Left ventricle myocardium inferior (tissue), 1 donor: Measurements from ENCODE around the gene FERMT2. TPM values are rescaled to one million over a fixed set of nuclear protein-coding genes. Genes with fewer than 3 reads are reported as not detected.

ENCODE experiments used
- DNase-seq: peaks from one replicate; pipeline ENCODE4 v3.0.0-alpha.2; 2020
- H3K27ac ChIP-seq: fragments of 200-600 bp; replicated peaks from 2 replicates; pipeline ENCODE4 v1.8.0; 2021
- H3K27me3 ChIP-seq: fragments of 200-600 bp; 2 replicates; pipeline ENCODE4 v1.8.0; 2021; ENCODE audit warnings: low read depth
- H3K36me3 ChIP-seq: fragments of 200-600 bp; 2 replicates; pipeline ENCODE4 v1.8.0; 2021
- H3K4me1 ChIP-seq: fragments of 200-600 bp; 2 replicates; pipeline ENCODE4 v1.8.0; 2021
- H3K4me3 ChIP-seq: fragments of 200-600 bp; 2 replicates; pipeline ENCODE4 v1.8.0; 2021; ENCODE audit warnings: mild to moderate bottlenecking, moderate library complexity
- H3K9me3 ChIP-seq: fragments of 200-600 bp; replicated peaks from 2 replicates; pipeline ENCODE4 v1.8.0; 2021
- CTCF ChIP-seq: fragments of 200-600 bp; IDR thresholded peaks from 2 replicates; pipeline ENCODE4 v1.8.0; 2021; ENCODE audit warnings: antibody characterized with exemption, mild to moderate bottlenecking, borderline replicate concordance
- intact Hi-C: fragments of 100-400 bp; cut with micrococcal nuclease; formaldehyde crosslinking; loops from one replicate; pipeline ENCODE4 v1.11.0; 2022
- total RNA-seq: library from RNA; stranded (reverse); fragmentation: NEBNext Ultra II Directional; extraction: Animal tissue kit (Norgen Biotek cat#: 25700); gene quantifications from one replicate; pipeline ENCODE4 v1.2.1, GENCODE V29; 2021
- donor health status: DM: no; HTN: yes; CAD: no; lungs with severe emphysema.

Gene FERMT2
- total RNA-seq, 1 donor from 2014 or later: 91.9 TPM

GRCh38 chr14:52910572-52910971 is 40.3 kb downstream of the FERMT2 start:
- H3K9me3 ChIP-seq: no peaks in the 10 kb centered on the region
- peaks cover 10% of the 10 kb centered on the region for H3K36me3 ChIP-seq
- no peak for DNase-seq
- peaks cover 78% of the 10 kb centered on the region for H3K4me1 ChIP-seq
- no peaks in the 10 kb centered on the region for H3K27me3 ChIP-seq
- peak overlapping the region; percentile 45 for H3K27ac ChIP-seq
- intact Hi-C loops: no loop called here
- TF ChIP-seq CTCF: no peak
- no peak overlapping the region for H3K4me3 ChIP-seq

GRCh38 chr14:52907949-52908348 is 42.9 kb downstream of the FERMT2 start:
- peaks cover 8% of the 10 kb centered on the region for H3K36me3 ChIP-seq
- H3K9me3 ChIP-seq: no peaks in the 10 kb centered on the region
- H3K4me3 ChIP-seq: no peak overlapping the region
- peaks cover 78% of the 10 kb centered on the region for H3K4me1 ChIP-seq
- DNase-seq: no peak
- intact Hi-C loops: no loop called here
- H3K27me3 ChIP-seq: no peaks in the 10 kb centered on the region
- no peak overlapping the region for H3K27ac ChIP-seq
- TF ChIP-seq CTCF: no peak

- H3K27ac ChIP-seq: peak overlapping the region; percentile 38
- DNase-seq: no peak
- H3K9me3 ChIP-seq: no peaks in the 10 kb centered on the region
- H3K27me3 ChIP-seq: no peaks in the 10 kb centered on the region
- H3K36me3 ChIP-seq: peaks cover 19% of the 10 kb centered on the region
- no peak for TF ChIP-seq CTCF
- no peak overlapping the region for H3K4me3 ChIP-seq
- intact Hi-C loops: no loop called here
- H3K4me1 ChIP-seq: peaks cover 77% of the 10 kb centered on the region
Measured at GRCh38 chr14:52906141-52906601, 44.7 kb downstream of the FERMT2 start.

GRCh38 chr14:52902971-52903619 is 47.8 kb downstream of the FERMT2 start:
- H3K4me3 ChIP-seq: no peak overlapping the region
- peaks cover 59% of the 10 kb centered on the region for H3K4me1 ChIP-seq
- no peak for TF ChIP-seq CTCF
- peak overlapping the region; percentile 18 for H3K27ac ChIP-seq
- no peaks in the 10 kb centered on the region for H3K27me3 ChIP-seq
- peaks cover 12% of the 10 kb centered on the region for H3K36me3 ChIP-seq
- H3K9me3 ChIP-seq: no peaks in the 10 kb centered on the region
- intact Hi-C loops: no loop called here
- no peak for DNase-seq

- no peaks in the 10 kb centered on the region for H3K9me3 ChIP-seq
- H3K27ac ChIP-seq: no peak overlapping the region
- H3K27me3 ChIP-seq: no peaks in the 10 kb centered on the region
- H3K36me3 ChIP-seq: peaks cover 12% of the 10 kb centered on the region
- H3K4me3 ChIP-seq: no peak overlapping the region
- DNase-seq: no peak
- no peak for TF ChIP-seq CTCF
- intact Hi-C loops: no loop called here
- H3K4me1 ChIP-seq: peaks cover 55% of the 10 kb centered on the region
Measured at GRCh38 chr14:52901357-52901980, 49.4 kb downstream of the FERMT2 start.
